Measurements from ENCODE around the gene PRKCZ.
"Not testable (repeated sequence)": the region's sequence is repeated elsewhere in the genome, so short reads cannot be mapped to it uniquely, and the experiment has no call there.

The PRKCZ gene

GRCh38 chr1:2090216-2090890, 40.1 kb downstream of the PRKCZ start:
- no peak for DNase-seq

- peak; percentile 2 to 52 for DNase-seq
Measured at GRCh38 chr1:2091611-2092604, 41.7 kb downstream of the PRKCZ start.

- no peak for DNase-seq
Measured at GRCh38 chr1:2093055-2093454, 42.8 kb downstream of the PRKCZ start.

GRCh38 chr1:2093636-2094035, 43.4 kb downstream of the PRKCZ start:
- DNase-seq, result no peak

- DNase-seq, result not testable (repeated sequence)
Measured at GRCh38 chr1:2094269-2095158, 44.3 kb downstream of the PRKCZ start.

- DNase-seq, result no peak
Measured at GRCh38 chr1:2095394-2095793, 45.2 kb downstream of the PRKCZ start.

GRCh38 chr1:2095981-2096736, 45.9 kb downstream of the PRKCZ start:
- no peak for DNase-seq

GRCh38 chr1:2097386-2098300, 47.4 kb downstream of the PRKCZ start:
- no peak for DNase-seq

- no peak for DNase-seq
Measured at GRCh38 chr1:2098301-2098698, 48.1 kb downstream of the PRKCZ start.

- DNase-seq, result no peak
Measured at GRCh38 chr1:2098839-2099785, 48.9 kb downstream of the PRKCZ start.

- DNase-seq, result no peak
Measured at GRCh38 chr1:2099886-2100779, 49.9 kb downstream of the PRKCZ start.

GRCh38 chr1:2100780-2101108, 50.5 kb downstream of the PRKCZ start:
- DNase-seq, result no peak

GRCh38 chr1:2101531-2101930, 51.3 kb downstream of the PRKCZ start:
- DNase-seq, result no peak

GRCh38 chr1:2101946-2102345, 51.7 kb downstream of the PRKCZ start:
- no peak for DNase-seq

- no peak for DNase-seq
Measured at GRCh38 chr1:2102753-2103152, 52.5 kb downstream of the PRKCZ start.

- no peak for DNase-seq
Measured at GRCh38 chr1:2103266-2103900, 53.2 kb downstream of the PRKCZ start.

GRCh38 chr1:2103901-2104590, 53.8 kb downstream of the PRKCZ start:
- DNase-seq, result no peak

Measured in inflammatory macrophage treated with lipopolysaccharide for 1 hour (primary cell).